CD4-positive, alpha-beta memory T cell (primary cell): ENCODE data around the gene TPO. TPM values are rescaled to one million over a fixed set of nuclear protein-coding genes. Genes with fewer than 3 reads are reported as not detected.

ENCODE experiments used
- CTCF ChIA-PET: fragments of 350-600 bp; sonication (Branson Sonifier 250); formaldehyde crosslinking; loops from one replicate; lab custom pipeline; 2021; ENCODE audit warnings: inconsistent platforms; ENCODE audit not compliant: partially characterized antibody; lab: Charles Lee
- POLR2A ChIA-PET: fragments of 350-600 bp; sonication (Branson Sonifier 250); formaldehyde crosslinking; loops from one replicate; lab custom pipeline; 2021; ENCODE audit not compliant: partially characterized antibody; lab: Charles Lee
- DNase-seq, 5 donors: peaks; one replicate each; pipeline versions ENCODE4 v3.0.0 to v3.0.0-alpha.2; 2020 to 2022; ENCODE audit warnings: mixed read lengths in 1 of 5
- H3K27ac ChIP-seq: one replicate; pipeline ENCODE4 v1.7.0; 2013; ENCODE audit warnings: low read depth, low read length
- H3K27me3 ChIP-seq: 2 replicates; pipeline ENCODE4 v1.7.0; 2013; ENCODE audit warnings: mild to moderate bottlenecking, low read length, moderate library complexity; ENCODE audit not compliant: insufficient read depth
- H3K36me3 ChIP-seq: 2 replicates; pipeline ENCODE4 v1.7.0; 2013; ENCODE audit warnings: mild to moderate bottlenecking, low read length, moderate library complexity; ENCODE audit not compliant: insufficient read depth
- H3K4me1 ChIP-seq: 2 replicates; pipeline ENCODE4 v1.7.0; 2013; ENCODE audit warnings: mild to moderate bottlenecking, low read length, moderate library complexity; ENCODE audit not compliant: insufficient read depth
- H3K4me3 ChIP-seq, 2 donors: one replicate each; pipeline ENCODE4 v1.7.0; 2013; ENCODE audit warnings: low read length in 2 of 2, mild to moderate bottlenecking in 1 of 2
- H3K9me3 ChIP-seq, 2 donors: one replicate each; pipeline ENCODE4 v1.7.0; 2013; ENCODE audit warnings: low read length in 2 of 2, control low read depth in 1 of 2; ENCODE audit not compliant: control insufficient read depth in 1 of 2
- H3K27ac Mint-ChIP-seq, 7 donors: one replicate each; pipeline ENCODE4 v1.8.0; 2020 to 2021; ENCODE audit warnings: mixed read lengths in 7 of 7, mild to moderate bottlenecking in 6 of 7, inconsistent platforms in 3 of 7, moderate library complexity in 3 of 7
- H3K27me3 Mint-ChIP-seq, 2 donors: one replicate each; pipeline ENCODE4 v1.8.0; 2020 to 2021; ENCODE audit warnings: mixed read lengths in 2 of 2
- H3K36me3 Mint-ChIP-seq, 2 donors: one replicate each; pipeline ENCODE4 v1.8.0; 2020 to 2021; ENCODE audit warnings: mixed read lengths in 2 of 2, inconsistent platforms in 1 of 2, mild to moderate bottlenecking in 1 of 2
- H3K4me1 Mint-ChIP-seq, 4 donors: one replicate each; pipeline ENCODE4 v1.8.0; 2020 to 2021; ENCODE audit warnings: mixed read lengths in 4 of 4, mild to moderate bottlenecking in 1 of 4
- H3K4me3 Mint-ChIP-seq, 8 donors: one replicate each; pipeline ENCODE4 v1.8.0; 2020 to 2021; ENCODE audit warnings: mixed read lengths in 8 of 8, mild to moderate bottlenecking in 7 of 8, moderate library complexity in 6 of 8, inconsistent platforms in 3 of 8
- H3K9me3 Mint-ChIP-seq, 8 donors: one replicate each; pipeline ENCODE4 v1.8.0; 2020 to 2021; ENCODE audit warnings: mixed read lengths in 8 of 8, mild to moderate bottlenecking in 5 of 8, inconsistent platforms in 3 of 8, moderate library complexity in 1 of 8
- intact Hi-C: fragments of 100-400 bp; cut with micrococcal nuclease; formaldehyde crosslinking; loops from one replicate; pipeline ENCODE4 v1.15.1; 2023
- polyA plus RNA-seq, 2 donors: library from polyadenylated mRNA; unstranded; fragments of 300-500 nt; fragmentation: Illumina TruSeq; gene quantifications; one replicate each; pipeline ENCODE4 v1.2.3, GENCODE V29; 2021
- total RNA-seq, 2 experiments: library from RNA; stranded (reverse); gene quantifications; one replicate each; pipeline ENCODE4 v1.2.3, GENCODE V29; 2021

The TPO gene
- total and polyA plus RNA-seq, 4 experiments from 2014 or later = 3.2 to 10.6 TPM; not detected in 2

DNA sequence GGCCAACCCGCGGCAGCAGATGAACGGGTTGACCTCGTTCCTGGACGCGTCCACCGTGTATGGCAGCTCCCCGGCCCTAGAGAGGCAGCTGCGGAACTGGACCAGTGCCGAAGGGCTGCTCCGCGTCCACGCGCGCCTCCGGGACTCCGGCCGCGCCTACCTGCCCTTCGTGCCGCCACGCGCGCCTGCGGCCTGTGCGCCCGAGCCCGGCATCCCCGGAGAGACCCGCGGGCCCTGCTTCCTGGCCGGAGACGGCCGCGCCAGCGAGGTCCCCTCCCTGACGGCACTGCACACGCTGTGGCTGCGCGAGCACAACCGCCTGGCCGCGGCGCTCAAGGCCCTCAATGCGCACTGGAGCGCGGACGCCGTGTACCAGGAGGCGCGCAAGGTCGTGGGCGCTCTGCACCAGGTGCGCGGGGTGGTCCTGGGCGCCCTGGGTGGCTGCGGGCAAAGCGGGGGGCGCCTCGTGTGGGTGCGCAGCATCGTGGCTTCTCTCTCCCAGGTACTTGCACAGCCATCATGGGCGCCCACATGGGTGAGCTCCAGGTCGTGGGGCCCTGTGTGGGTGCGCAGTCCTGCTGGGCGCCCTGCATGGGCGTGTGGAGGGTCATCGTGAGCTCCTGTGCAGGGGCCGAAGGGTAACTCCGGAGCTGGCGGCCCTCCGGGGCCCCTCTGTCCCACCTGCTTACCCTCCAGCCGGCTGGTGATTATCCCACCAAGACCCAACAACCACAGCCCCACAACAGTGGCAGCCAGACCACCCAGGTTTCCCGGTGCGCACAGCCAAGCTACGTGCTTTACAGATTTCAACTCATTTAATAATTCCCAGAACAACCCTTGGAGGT, 64.2 kb downstream of the TPO start:
- Mint-ChIP-seq H3K4me3 (no peak overlapping the region), H3K4me1 (peaks cover 0 to 1% (median 0%) of the 10 kb centered on the region in 4 donors), H3K36me3 (no peaks in the 10 kb centered on the region), H3K27me3 (peaks cover 0 to 1% of the 10 kb centered on the region in 2 donors), H3K27ac (no peak overlapping the region), H3K9me3 (peaks cover 0 to 2% (median 0%) of the 10 kb centered on the region in 8 donors)
- intact Hi-C loops = no loop called here
- H3K36me3 ChIP-seq = no peaks in the 10 kb centered on the region
- no peaks in the 10 kb centered on the region for H3K9me3 ChIP-seq
- H3K27ac ChIP-seq = no peak overlapping the region
- no peaks in the 10 kb centered on the region for H3K27me3 ChIP-seq
- CTCF ChIA-PET = no interaction called here
- POLR2A ChIA-PET = no interaction called here
- DNase-seq = no peak
- no peak overlapping the region for H3K4me3 ChIP-seq
- no peaks in the 10 kb centered on the region for H3K4me1 ChIP-seq

DNA sequence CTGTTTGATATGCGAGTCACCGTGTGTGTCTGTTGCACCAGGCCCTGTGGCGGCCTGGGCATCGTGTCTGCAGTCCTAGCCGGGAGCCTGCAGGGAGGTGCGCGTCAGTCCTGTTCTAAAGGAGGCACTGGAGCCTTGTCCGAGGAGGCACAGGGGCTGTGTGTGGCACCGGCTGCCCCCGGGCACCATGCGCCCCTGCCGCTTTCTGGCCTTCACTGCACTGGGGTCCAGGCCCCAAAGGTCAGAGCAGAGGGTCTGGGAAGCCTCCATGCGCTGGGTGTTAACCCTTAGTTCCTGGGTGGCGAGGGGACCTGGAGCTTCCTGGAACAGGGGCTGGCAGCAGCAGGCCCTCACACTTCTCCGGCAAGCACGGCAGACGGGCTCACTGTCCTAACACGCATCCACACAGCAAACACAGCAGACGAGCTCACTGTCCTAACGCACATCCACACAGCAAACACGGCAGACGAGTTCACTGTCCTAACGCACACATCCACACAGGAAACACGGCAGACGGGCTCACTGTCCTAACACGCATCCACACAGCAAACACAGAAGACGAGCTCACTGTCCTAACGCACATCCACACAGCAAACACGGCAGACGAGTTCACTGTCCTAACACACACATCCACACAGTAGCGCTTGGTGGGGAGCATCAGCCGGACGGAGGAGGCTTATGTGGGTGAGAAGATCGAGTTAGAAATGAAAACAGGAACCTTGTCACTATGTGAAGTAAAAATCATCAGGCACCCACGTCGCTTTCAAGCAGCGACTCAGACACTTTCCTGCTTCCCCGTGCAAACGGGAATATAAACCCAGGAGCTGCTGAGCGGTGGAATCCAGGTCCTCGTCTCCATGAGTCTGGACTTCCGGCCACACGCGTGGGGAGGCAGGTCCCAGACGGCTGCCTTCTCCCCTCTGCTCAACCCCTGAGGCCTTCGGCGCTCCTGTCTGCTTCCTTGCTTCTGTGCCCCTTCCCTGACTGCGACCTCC, 65.3 kb downstream of the TPO start:
- POLR2A ChIA-PET = no interaction called here
- Histone ChIP-seq H3K36me3 (no peaks in the 10 kb centered on the region), H3K9me3 (no peaks in the 10 kb centered on the region), H3K4me3 (no peak overlapping the region), H3K4me1 (no peaks in the 10 kb centered on the region), H3K27me3 (no peaks in the 10 kb centered on the region), H3K27ac (no peak overlapping the region)
- Mint-ChIP-seq H3K27ac (no peak overlapping the region), H3K36me3 (no peaks in the 10 kb centered on the region), H3K9me3 (no peaks in the 10 kb centered on the region), H3K4me3 (no peak overlapping the region), H3K27me3 (peaks cover 0 to 1% of the 10 kb centered on the region in 2 donors), H3K4me1 (peaks cover 0 to 6% (median 2%) of the 10 kb centered on the region in 4 donors)
- no peak for DNase-seq
- CTCF ChIA-PET = no interaction called here
- intact Hi-C loops = no loop called here

DNA sequence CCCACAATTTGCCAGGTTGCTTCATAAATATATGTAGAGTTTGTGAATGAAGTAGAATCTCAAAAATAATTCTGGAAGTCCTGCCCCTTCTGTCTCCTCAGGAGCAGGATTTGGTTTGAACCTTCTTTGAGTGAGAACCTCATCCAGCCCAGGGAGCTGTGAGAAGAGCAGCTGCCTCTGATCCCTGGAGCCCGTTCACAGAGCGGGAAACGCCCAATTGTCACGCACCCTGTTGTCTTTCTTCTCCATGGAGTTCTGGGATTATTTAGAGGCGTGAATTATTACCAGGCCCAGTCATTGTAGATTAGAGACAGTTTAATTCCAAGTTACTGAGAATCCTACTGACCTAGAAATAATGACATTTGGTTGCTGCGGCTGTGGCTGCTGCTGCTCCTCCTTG, 66.1 kb downstream of the TPO start:
- no peak overlapping the region for H3K4me3 Mint-ChIP-seq
- no peaks in the 10 kb centered on the region for H3K36me3 Mint-ChIP-seq
- Histone ChIP-seq H3K27me3 (no peaks in the 10 kb centered on the region), H3K9me3 (no peaks in the 10 kb centered on the region), H3K4me3 (no peak overlapping the region), H3K27ac (no peak overlapping the region), H3K4me1 (no peaks in the 10 kb centered on the region), H3K36me3 (no peaks in the 10 kb centered on the region)
- POLR2A ChIA-PET = no interaction called here
- H3K27ac Mint-ChIP-seq = peak overlapping the region in 1 of 7 donors; percentile 79
- no peaks in the 10 kb centered on the region for H3K9me3 Mint-ChIP-seq
- CTCF ChIA-PET = no interaction called here
- peaks cover 0 to 6% (median 2%) of the 10 kb centered on the region in 4 donors for H3K4me1 Mint-ChIP-seq
- no peak for DNase-seq
- intact Hi-C loops = no loop called here
- peaks cover 0 to 1% of the 10 kb centered on the region in 2 donors for H3K27me3 Mint-ChIP-seq

DNA sequence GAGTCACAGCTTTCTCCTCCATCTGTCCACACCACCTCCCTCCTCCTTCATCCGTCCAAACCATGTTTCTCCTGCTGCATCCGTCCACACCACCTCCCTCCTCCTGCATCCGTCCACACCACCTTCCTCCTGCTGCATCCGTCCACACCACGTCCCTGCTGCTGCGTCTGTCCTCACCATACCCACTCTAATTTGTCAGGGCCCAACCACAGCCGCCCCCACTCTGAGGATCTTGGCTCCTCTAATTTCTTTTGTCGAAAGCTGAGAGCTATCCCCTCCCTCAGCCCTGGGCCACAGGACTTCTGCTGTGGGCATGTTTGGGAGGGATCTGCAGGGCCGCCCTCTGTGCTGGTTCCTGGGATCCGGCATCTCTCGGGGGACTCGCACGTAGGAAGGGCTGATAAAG, 67.4 kb downstream of the TPO start:
- ChIA-PET POLR2A (no interaction called here), CTCF (no interaction called here)
- Mint-ChIP-seq H3K36me3 (no peaks in the 10 kb centered on the region), H3K27ac (peak overlapping the region in 1 of 7 donors; percentile 78), H3K4me1 (peaks cover 0 to 6% (median 2%) of the 10 kb centered on the region in 4 donors), H3K9me3 (no peaks in the 10 kb centered on the region), H3K27me3 (peaks cover 0 to 4% of the 10 kb centered on the region in 2 donors), H3K4me3 (no peak overlapping the region)
- Histone ChIP-seq H3K4me3 (no peak overlapping the region), H3K36me3 (no peaks in the 10 kb centered on the region), H3K27me3 (no peaks in the 10 kb centered on the region), H3K9me3 (no peaks in the 10 kb centered on the region), H3K27ac (no peak overlapping the region), H3K4me1 (no peaks in the 10 kb centered on the region)
- intact Hi-C loops = no loop called here
- DNase-seq = no peak

DNA sequence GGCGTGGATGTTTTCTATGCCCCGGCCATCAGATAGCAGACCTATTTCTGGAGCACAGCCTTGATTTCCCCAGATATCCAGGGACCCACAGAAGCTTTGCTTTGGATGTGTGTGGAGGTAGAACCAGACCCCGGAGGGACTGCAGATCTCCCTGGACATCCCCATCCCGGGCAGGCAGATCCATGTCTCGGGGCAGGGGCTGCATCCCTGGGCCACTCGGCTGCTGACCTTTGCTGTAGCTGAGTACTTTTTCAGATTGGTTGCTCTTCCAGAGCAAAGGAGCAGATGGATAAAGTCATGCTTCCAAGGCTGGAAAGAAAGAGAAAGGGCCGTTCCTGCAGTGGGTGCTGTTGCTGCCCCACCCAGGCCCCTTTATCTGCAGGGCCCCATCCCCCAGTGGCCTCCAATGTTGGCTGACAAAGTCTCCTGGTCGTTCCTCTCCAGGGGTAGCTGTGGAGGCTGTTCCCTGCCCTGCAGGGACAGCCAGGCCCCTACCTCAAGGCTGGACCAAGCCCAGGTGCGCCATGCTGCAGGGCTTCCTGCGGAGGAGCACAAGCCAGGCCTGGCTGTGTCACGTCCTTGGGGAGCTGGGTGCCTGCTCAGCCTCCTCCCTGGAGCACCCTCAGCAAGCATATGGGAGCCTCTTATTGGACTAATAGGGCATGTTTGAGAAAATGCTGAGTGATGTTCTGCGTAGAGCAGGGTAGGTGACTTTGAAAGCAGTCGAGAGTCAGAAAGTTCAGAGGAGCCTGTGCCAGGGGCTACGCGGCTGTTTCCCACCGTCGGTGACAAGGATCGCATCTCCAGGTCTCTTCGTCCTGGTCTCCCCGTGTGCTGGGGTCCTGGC, 68.4 kb downstream of the TPO start:
- H3K27me3 ChIP-seq = no peaks in the 10 kb centered on the region
- Mint-ChIP-seq H3K36me3 (no peaks in the 10 kb centered on the region), H3K27ac (peak overlapping the region in 1 of 7 donors; percentile 60), H3K4me3 (no peak overlapping the region), H3K27me3 (peaks cover 0 to 4% of the 10 kb centered on the region in 2 donors), H3K9me3 (no peaks in the 10 kb centered on the region), H3K4me1 (peaks cover 0 to 6% (median 2%) of the 10 kb centered on the region in 4 donors)
- intact Hi-C loops = no loop called here
- no peak for DNase-seq
- ChIA-PET CTCF (no interaction called here), POLR2A (no interaction called here)
- no peak overlapping the region for H3K4me3 ChIP-seq
- no peaks in the 10 kb centered on the region for H3K9me3 ChIP-seq
- H3K36me3 ChIP-seq = no peaks in the 10 kb centered on the region
- H3K4me1 ChIP-seq = no peaks in the 10 kb centered on the region
- no peak overlapping the region for H3K27ac ChIP-seq

DNA sequence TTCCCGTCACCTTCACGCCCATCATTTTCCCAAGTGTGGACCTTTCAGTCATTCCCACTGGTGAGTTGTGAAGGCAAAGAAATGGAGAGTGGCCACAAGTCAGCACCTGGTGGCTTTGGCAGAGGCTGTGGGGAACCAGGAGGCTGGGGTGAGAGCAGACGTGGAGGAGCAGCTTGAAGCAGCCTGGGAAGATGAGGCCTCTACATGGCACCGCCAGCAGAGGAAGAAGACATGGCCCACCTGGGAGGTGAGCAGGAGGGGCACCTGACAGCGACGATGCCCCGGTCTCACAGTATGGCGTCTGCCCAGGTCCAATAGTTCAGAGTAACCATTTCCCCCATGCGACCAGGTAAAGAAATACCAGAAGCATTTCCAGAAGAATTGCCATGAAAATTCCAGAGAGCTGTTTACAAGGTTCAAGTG, 69.0 kb downstream of the TPO start:
- Mint-ChIP-seq H3K27ac (no peak overlapping the region), H3K4me1 (peaks cover 0 to 6% (median 2%) of the 10 kb centered on the region in 4 donors), H3K4me3 (no peak overlapping the region), H3K27me3 (peaks cover 0 to 4% of the 10 kb centered on the region in 2 donors), H3K36me3 (no peaks in the 10 kb centered on the region), H3K9me3 (no peaks in the 10 kb centered on the region)
- ChIA-PET CTCF (no interaction called here), POLR2A (no interaction called here)
- H3K36me3 ChIP-seq = no peaks in the 10 kb centered on the region
- no peak overlapping the region for H3K4me3 ChIP-seq
- no peaks in the 10 kb centered on the region for H3K4me1 ChIP-seq
- H3K27me3 ChIP-seq = no peaks in the 10 kb centered on the region
- H3K9me3 ChIP-seq = no peaks in the 10 kb centered on the region
- DNase-seq = no peak
- intact Hi-C loops = no loop called here
- H3K27ac ChIP-seq = no peak overlapping the region
